HCT116 (cell line): ENCODE results near the gene ARHGAP8. TPM values are rescaled to one million over a fixed set of nuclear protein-coding genes. Genes with fewer than 3 reads are reported as not detected.
"Not testable (repeated sequence)": the region's sequence is repeated elsewhere in the genome, so short reads cannot be mapped to it uniquely, and the experiment has no call there.

ENCODE experiments used
- ATAC-seq: fragments of 200-7000 bp; cut with Tn5 transposase; 2 replicates; pipeline ENCODE4 v1.9.1; 2020; ENCODE audit warnings: mild to moderate bottlenecking, moderate library complexity
- BruUV-seq: library from RNA; stranded (reverse); fragments of 400-500 nt; replicated peaks from 2 replicates; lab custom pipeline; 2021; lab: Mats Ljungman, UMichigan
- CTCF ChIA-PET: fragments of 300-600 bp; sonication (Branson Sonifier 250); formaldehyde crosslinking; loops from one replicate; lab custom pipeline; 2021; ENCODE audit warnings: antibody characterized with exemption; lab: Charles Lee
- POLR2A ChIA-PET: fragments of 300-600, 350-600 bp; sonication (Branson Sonifier 250); formaldehyde crosslinking; loops from one replicate; lab custom pipeline; 2021; ENCODE audit warnings: antibody characterized with exemption; lab: Charles Lee
- RAD21 ChIA-PET, 2 experiments: fragments of 300-600 bp; sonication (Branson Sonifier 250); formaldehyde crosslinking; loops; one replicate each; lab custom pipeline; 2023; ENCODE audit warnings: low total read pairs in 2 of 2; ENCODE audit not compliant: uncharacterized antibody in 2 of 2, unreplicated experiment in 2 of 2, low non-redundant PET in 1 of 2; lab: Charles Lee
- DNase-seq: peaks from one replicate; pipeline ENCODE4 v3.0.0-alpha.2; 2010; ENCODE audit warnings: low read depth, low spot score
- H2AFZ ChIP-seq: fragments of 200-600 bp; shearing (Covaris generic), sonication (generic); 2 replicates; pipeline ENCODE4 v1.6.1; 2017; ENCODE audit warnings: low read depth, mixed run types, mixed read lengths, antibody characterized with exemption, low read length; ENCODE audit not compliant: poor library complexity, severe bottlenecking
- H3K27ac ChIP-seq: 2 replicates; pipeline ENCODE4 v1.5.1; 2012; ENCODE audit warnings: low read depth, low read length
- H3K27me3 ChIP-seq: fragments of 200-600 bp; sonication (generic); 2 replicates; pipeline ENCODE4 v1.6.1; 2016; ENCODE audit warnings: mixed run types, low read length, mixed read lengths; ENCODE audit not compliant: insufficient read depth
- H3K36me3 ChIP-seq, 2 experiments: fragments of 200-500 bp in 1 of 2; fragments of 200-600 bp in 1 of 2; sonication (Bioruptor generic) in 1 of 2; sonication (generic) in 1 of 2; 2 replicates each; pipeline versions ENCODE4 v1.5.1 to v1.6.1; 2014 to 2016; ENCODE audit warnings: low read length in 2 of 2, inconsistent platforms in 1 of 2, mixed read lengths in 1 of 2, mixed run types in 1 of 2; ENCODE audit not compliant: insufficient read depth in 2 of 2, control insufficient read depth in 1 of 2
- H3K4me1 ChIP-seq, 2 experiments: fragments of 200-600 bp in 1 of 2; sonication (generic) in 1 of 2; 2 replicates each; pipeline versions ENCODE4 v1.5.1 to v1.6.1; 2012 to 2017; ENCODE audit warnings: low read length in 2 of 2, inconsistent platforms in 1 of 2, mild to moderate bottlenecking in 1 of 2, mixed read lengths in 1 of 2, mixed run types in 1 of 2, moderate library complexity in 1 of 2; ENCODE audit not compliant: insufficient read depth in 2 of 2, control insufficient read depth in 1 of 2
- H3K4me2 ChIP-seq: fragments of 200-600 bp; sonication (generic); 2 replicates; pipeline ENCODE4 v1.6.1; 2017; ENCODE audit warnings: mixed run types, low read length, mixed read lengths
- H3K4me3 ChIP-seq, 2 experiments: fragments of 200-600 bp in 1 of 2; sonication (generic) in 1 of 2; replicated peaks in 1 of 2; 2 replicates each; pipeline ENCODE4 v1.5.1; 2011 to 2016; ENCODE audit warnings: low read length in 2 of 2, control low read depth in 1 of 2, low read depth in 1 of 2, mild to moderate bottlenecking in 1 of 2, mixed read lengths in 1 of 2, mixed run types in 1 of 2
- H3K79me2 ChIP-seq: fragments of 200-600 bp; sonication (generic); 2 replicates; pipeline ENCODE4 v1.6.1; 2017; ENCODE audit warnings: mild to moderate bottlenecking, mixed run types, low read length, moderate library complexity, mixed read lengths; ENCODE audit not compliant: insufficient read depth
- H3K9ac ChIP-seq: fragments of 200-600 bp; sonication (generic); 2 replicates; pipeline ENCODE4 v1.6.1; 2016; ENCODE audit warnings: low read length, mixed read lengths
- H3K9me2 ChIP-seq: fragments of 200-600 bp; sonication (generic), shearing (Covaris generic); 2 replicates; pipeline ENCODE4 v1.6.1; 2017; ENCODE audit warnings: mixed run types, mild to moderate bottlenecking, moderate library complexity; ENCODE audit not compliant: insufficient read depth
- H3K9me3 ChIP-seq, 2 experiments: fragments of 200-500 bp in 1 of 2; fragments of 200-600 bp in 1 of 2; sonication (Bioruptor generic) in 1 of 2; sonication (generic) in 1 of 2; 2 replicates each; pipeline ENCODE4 v1.6.1; 2014 to 2017; ENCODE audit warnings: low read length in 2 of 2, mixed read lengths in 2 of 2, inconsistent platforms in 1 of 2, low read depth in 1 of 2, mild to moderate bottlenecking in 1 of 2, mixed run types in 1 of 2, moderate library complexity in 1 of 2; ENCODE audit not compliant: control insufficient read depth in 1 of 2, insufficient read depth in 1 of 2
- H4K20me1 ChIP-seq: fragments of 200-600 bp; sonication (generic), shearing (Covaris generic); 2 replicates; pipeline ENCODE4 v1.6.1; 2017; ENCODE audit warnings: mixed run types, mild to moderate bottlenecking, moderate library complexity; ENCODE audit not compliant: insufficient read depth
- ELF1 ChIP-seq: IDR thresholded peaks from 2 replicates; pipeline ENCODE4 v1.6.1; 2012; ENCODE audit warnings: low read depth, borderline replicate concordance
- SRF ChIP-seq: IDR thresholded peaks from 2 replicates; pipeline ENCODE4 v1.6.1; 2012; ENCODE audit warnings: low read depth
- YY1 ChIP-seq: IDR thresholded peaks from 2 replicates; pipeline ENCODE4 v1.6.1; 2011; ENCODE audit warnings: low read length, low read depth, moderate library complexity, mild to moderate bottlenecking; ENCODE audit not compliant: insufficient replicate concordance; ENCODE audit errors: extremely low read depth
- ZFX ChIP-seq: fragments of 450-650 bp; IDR thresholded peaks from 2 replicates; pipeline ENCODE4 v1.6.1; 2017
- ZNF274 ChIP-seq: fragments of 200-500 bp; sonication (Bioruptor generic); IDR thresholded peaks from 2 replicates; pipeline ENCODE4 v1.6.1; 2014; ENCODE audit warnings: mild to moderate bottlenecking, low read depth, low read length, inconsistent platforms
- intact Hi-C: fragments of 100-400 bp; cut with micrococcal nuclease; formaldehyde crosslinking; loops from 2 replicates; pipeline ENCODE4 v1.10.0; 2022
- total RNA-seq: library from RNA; stranded (reverse); gene quantifications from one replicate; pipeline ENCODE4 v1.2.1, GENCODE V29; 2021; ENCODE audit not compliant: unreplicated experiment

Gene ARHGAP8
- total RNA-seq, 1 experiment from 2014 or later = 67.5 TPM

- TF ChIP-seq YY1 = no peak
- no peak for TF ChIP-seq ZNF274
- TF ChIP-seq ELF1 = no peak
- TF ChIP-seq SRF = no peak
- TF ChIP-seq ZFX = no peak
- H3K36me3 ChIP-seq = peaks cover 0 to 5% of the 10 kb centered on the region in 2 experiments; a peak in 2 of 4 replicates
- no peak overlapping the region for H3K4me2 ChIP-seq
- H3K9me2 ChIP-seq = no peaks in the 10 kb centered on the region
- H3K9me3 ChIP-seq = no peaks in the 10 kb centered on the region
- no peak for ATAC-seq
- H3K79me2 ChIP-seq = no peaks in the 10 kb centered on the region
- no TSS peak for BruUV-seq
- intact Hi-C loops = no loop called here
- H3K27me3 ChIP-seq = no peaks in the 10 kb centered on the region
- H3K27ac ChIP-seq = no peak overlapping the region
- no peak overlapping the region for H2AFZ ChIP-seq
- ChIA-PET POLR2A (no interaction called here), RAD21 (no interaction called here), CTCF (no interaction called here)
- no peak overlapping the region for H3K9ac ChIP-seq
- no peak overlapping the region for H3K4me3 ChIP-seq
- no peaks in the 10 kb centered on the region for H3K4me1 ChIP-seq
- no peak for DNase-seq
- H4K20me1 ChIP-seq = no peaks in the 10 kb centered on the region
Observed at GRCh38 chr22:44850946-44851345, 98.6 kb downstream of the ARHGAP8 start.

DNA sequence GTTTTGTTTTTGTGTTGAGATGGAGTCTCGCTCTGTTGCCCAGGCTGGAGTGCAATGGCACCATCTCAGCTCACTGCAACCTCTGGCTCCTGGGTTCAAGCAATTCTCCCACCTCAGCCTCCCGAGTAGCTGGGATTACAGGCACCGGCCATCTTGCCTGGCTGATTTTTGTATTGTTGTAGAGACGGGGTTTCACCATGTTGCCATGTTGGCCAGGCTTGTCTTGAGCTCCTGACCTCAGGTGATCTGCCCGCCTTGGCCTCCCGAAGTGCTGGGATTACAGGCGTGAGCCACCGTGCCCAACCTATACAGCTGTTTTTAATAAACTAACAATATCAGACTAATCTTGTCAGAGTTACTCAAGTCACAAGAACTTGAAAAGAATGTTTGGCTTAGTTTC, 102.3 kb downstream of the ARHGAP8 start:
- H3K9me3 ChIP-seq, POLR2A ChIA-PET, H3K36me3 ChIP-seq, BruUV-seq, DNase-seq, H3K4me2 ChIP-seq, H3K27me3 ChIP-seq, H3K9me2 ChIP-seq, ATAC-seq, RAD21 ChIA-PET, H3K27ac ChIP-seq, H3K79me2 ChIP-seq, H2AFZ ChIP-seq, H3K9ac ChIP-seq, intact Hi-C loops, H3K4me3 ChIP-seq, H3K4me1 ChIP-seq, H4K20me1 ChIP-seq: not testable (repeated sequence)
- CTCF ChIA-PET = interaction anchor here (0.6 kb wide), 1 partner anchor 26 kb away, joined by 4 read pairs; no protein-coding TSS in a partner anchor
